GM18499 (cell line): ENCODE measurements around the gene CRY1.

Experiments
- ATAC-seq: cut with Tn5 transposase; IDR thresholded peaks from one replicate; pipeline ENCODE4 v1.9.1; 2021; ENCODE audit warnings: moderate number of reproducible peaks; ENCODE audit not compliant: insufficient read depth, unreplicated experiment

The CRY1 gene

DNA sequence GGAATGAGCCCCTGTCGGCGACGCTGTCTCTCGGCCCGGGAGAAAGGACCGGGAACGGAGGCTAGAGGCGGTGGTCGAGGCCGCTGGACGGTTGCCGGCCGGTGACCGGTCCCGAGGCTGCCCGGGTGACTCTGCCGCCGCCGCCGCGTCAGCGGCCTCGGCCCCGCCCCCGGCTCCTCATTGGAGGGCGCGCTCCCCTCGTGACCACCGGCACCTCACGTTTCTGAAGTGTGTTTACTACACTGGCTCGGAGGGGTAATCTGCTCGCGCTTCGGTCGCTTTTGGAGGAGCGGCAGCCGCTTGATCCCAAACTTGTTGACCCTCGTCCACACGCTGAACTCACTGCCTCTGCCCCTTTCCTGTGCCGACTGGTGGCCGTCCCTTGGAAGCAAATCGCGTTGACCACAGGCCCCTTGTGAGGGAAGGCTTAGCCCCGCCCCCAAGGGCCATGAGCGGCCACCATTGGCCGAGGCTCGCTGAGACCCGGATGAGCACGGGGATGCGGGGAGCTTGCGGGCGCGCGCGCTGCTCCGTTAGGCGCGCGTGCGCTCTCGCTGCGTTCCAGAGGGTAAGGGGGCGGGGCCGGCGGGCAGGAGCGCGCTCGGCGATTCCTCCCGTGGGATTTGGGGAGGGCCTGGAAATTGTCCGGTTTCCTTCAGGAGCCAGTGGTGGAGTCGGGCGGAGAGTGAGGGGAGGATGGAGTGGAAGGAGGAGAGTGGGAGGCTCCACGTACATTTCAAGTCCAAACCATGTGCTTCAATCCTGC is at the start of gene CRY1:
Gene CRY1, minus strand, starts transcription at position 133 of the 766 bp plus-strand sequence. CDS start 588 bp downstream, outside the sequence.
- no peak for ATAC-seq

DNA sequence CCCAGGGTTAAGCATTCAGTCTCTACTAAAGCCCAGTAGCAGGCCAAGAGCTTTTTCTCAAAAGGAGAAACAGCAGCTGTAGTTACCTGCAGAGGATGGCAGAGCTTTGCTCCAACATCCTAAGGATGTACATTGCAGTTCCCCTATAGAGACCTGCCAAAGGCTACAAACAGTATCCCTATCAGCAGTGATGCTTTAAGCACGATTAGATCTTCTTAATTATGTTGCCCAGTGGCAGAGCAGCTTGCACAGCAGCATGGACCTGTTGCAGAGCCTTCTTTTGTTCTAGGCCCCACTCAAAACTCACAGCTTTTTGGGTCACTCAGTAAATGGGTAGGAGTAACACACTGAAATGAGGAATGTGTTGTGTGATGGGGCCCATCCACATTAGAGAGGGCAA is 46.4 kb upstream of the CRY1 start:
- no peak for ATAC-seq

DNA sequence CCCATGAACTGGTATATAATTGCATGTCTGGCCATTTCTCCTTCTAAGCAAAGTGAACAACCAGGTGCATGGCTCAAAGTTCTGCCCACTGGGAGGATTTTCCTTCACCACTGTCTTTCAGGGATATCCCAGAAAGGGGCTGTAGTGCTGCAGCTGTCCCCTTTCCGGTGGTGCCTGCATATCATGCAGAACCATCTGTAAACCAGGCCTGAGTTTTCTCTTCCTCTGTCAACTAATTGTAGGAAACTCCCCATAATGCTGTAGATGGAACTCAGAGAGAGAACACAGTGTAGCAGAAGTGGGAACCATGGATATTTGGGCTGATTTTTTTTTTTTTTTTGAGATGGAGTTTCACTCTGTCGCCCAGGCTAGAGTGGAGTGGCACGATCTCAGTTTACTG is 45.6 kb upstream of the CRY1 start:
- no peak for ATAC-seq

DNA sequence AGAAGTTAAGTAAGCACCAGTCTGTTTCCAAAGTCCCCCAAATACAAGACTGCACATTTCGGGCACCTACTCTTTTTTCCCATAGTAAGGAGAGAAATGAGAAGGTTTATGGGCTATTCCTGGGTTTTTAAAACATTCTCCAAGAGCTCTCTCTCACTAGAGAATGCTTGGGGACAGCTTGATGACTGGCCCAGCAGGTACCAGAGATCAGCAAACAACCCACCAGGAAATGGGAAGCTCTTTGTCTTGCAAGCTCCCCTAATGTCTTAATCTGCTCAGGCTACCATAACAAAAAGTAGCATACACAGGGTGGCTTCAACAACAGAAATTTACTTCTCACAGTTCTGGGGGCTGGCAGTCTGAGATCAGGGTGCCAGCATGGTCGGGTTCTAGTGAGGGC is 41.8 kb upstream of the CRY1 start:
- ATAC-seq: no peak

DNA sequence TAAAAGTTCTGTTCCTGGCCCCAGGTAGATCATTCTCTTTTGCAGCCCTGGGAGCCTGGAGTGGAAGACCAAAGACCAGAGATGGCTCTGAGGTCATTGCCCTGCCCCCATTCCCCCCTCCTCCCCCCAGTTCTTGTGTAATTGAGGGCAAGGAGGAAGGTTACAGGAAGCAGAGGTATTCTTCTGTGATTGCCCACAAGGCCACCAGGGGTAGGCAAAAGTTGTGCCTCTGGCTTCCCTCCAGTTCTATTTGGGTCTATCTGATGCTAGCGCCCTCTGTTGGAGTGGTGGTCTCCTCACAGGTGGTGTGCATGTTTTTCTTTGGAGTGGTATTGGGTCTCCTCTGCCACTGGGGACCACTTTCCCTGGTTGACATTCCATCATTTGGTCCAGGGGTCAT is 41.2 kb upstream of the CRY1 start:
- ATAC-seq: no peak

- ATAC-seq: no peak
These were observed 40.1 kb upstream of the CRY1 start for GRCh38 chr12:107133462-107133861.

- no peak for ATAC-seq
These were observed 38.7 kb upstream of the CRY1 start for GRCh38 chr12:107131832-107132616.

- ATAC-seq: no peak
These were observed 37.7 kb upstream of the CRY1 start for GRCh38 chr12:107130830-107131611.

- no peak for ATAC-seq
These were observed 36.1 kb upstream of the CRY1 start for GRCh38 chr12:107129315-107129930.

GRCh38 chr12:107127482-107128430 is 34.4 kb upstream of the CRY1 start:
- no peak for ATAC-seq

- no peak for ATAC-seq
These were observed 33.6 kb upstream of the CRY1 start for GRCh38 chr12:107126796-107127481.

- no peak for ATAC-seq
These were observed 32.5 kb upstream of the CRY1 start for GRCh38 chr12:107125833-107126232.

DNA sequence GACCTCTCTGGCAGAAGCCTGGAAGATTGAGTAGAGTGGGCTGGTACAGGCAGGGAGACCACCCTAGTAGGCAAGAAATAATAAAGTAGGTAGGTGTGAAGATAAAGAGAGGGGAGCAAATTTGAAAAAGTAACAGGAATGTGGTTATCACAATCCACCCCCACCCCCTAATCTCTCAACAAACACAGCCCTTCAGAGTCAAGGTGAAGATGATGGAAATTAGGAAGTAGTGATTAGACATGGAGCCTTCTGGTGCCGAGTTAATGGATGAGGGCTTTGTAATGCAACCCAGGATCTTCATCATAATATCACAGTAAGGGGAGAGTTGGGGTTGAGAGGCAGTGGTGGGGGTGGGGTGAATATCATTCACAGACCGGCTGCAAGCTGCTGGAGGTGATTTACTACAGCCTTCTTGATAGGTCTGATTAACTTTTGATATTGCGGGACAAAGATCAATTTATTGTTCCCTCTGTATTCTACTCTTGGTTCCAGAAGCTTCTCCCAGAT is 29.2 kb upstream of the CRY1 start:
- no peak for ATAC-seq

DNA sequence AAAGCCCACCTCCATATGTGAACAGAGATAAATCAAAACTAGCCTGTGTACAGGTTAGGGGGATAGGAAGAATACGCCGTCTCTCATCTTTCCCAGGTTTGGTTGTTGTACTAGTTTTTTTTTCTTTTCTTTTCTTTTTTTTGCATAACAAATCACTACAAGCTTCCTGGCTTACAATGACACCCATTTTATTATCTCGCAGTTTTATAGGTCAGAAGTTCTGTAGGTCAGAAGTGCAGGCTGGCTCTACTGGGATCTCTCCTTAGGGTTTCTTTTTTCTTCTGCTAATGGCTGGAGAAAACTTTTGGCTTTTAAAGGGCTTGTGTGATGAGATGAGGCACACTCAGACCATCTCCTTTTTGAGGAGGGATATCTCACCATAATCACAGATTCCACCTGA is 25.7 kb upstream of the CRY1 start:
- ATAC-seq: no peak

DNA sequence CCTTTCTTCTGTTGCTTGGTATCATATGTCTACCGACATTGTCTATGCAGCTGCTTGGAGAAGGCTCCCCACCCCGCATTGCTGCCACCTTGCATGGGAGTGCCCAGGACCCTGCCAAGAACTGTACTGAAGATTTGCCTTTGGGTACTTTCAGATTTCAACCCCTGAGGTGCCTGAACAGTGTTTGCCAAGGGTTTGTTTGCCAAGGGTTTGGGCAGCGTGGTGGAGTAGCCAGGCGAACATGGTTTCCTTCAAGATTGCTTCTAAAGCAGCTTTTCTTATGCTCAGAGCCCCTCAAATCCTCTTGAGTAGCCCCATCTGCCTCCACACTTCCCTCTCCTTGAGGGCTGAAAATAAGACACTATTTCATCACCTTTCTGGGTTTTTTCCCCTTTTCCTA is 25.3 kb upstream of the CRY1 start:
- ATAC-seq: no peak

DNA sequence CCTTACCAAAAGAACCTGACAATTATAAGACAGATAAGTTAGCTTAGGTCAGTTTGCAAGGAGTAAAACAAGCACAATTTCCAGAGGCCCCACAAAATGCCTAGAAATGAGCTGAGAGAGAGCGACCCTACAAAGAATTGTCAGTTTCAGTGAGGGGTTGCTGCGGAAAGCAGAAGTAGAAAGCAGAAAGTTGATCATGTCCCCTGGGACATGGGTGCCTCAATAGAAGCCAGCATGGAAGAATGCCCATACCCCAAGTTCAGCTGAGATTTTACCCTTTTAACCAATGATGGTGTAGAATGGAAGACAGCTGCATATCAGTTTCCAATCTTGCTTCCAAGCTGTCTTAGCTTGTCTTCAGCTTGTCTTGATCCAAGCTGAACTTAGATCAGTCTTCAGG is 21.8 kb upstream of the CRY1 start:
- no peak for ATAC-seq

DNA sequence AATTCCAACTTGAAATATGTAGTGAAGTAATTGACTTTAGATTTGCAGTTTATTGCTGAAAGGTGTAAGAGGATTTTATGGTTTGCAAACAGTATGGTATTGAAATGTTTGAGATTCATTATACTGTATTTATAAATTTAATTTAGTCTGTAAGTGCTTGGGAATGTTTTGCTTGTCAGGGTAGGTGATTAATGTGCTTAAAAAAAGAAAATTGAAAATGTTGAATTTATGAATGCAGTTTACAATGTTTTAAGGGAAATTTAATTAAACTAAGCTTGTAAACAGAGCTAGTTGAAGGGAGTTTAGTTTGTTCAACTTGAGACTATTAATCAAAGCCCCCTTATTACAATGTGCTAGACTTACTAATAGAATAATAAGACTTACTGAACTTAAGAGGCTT is 18.0 kb upstream of the CRY1 start:
- no peak for ATAC-seq
